ENCODE results near the gene H19.

Gene H19

GRCh38 chr11:1947592-1948237 lies 49.9 kb downstream of the H19 start:
- FAIRE-seq = no peak
- no peak for DNase-seq (ENCODE audit: low spot score)

GRCh38 chr11:1946812-1947484 lies 50.7 kb downstream of the H19 start, which contains the start of gene MRPL23:
Gene MRPL23, plus strand, starts transcription at chr11:1947332. Its CDS starts 31 bp downstream, at chr11:1947363.
- FAIRE-seq (peak; percentile 55), DNase-seq (ENCODE audit: low spot score) (no peak)

Measured in urothelium cell line (cell line).